Neural cell (in vitro differentiated cells): ENCODE results near the gene MAD1L1. TPM values are rescaled to one million over a fixed set of nuclear protein-coding genes. Genes with fewer than 3 reads are reported as not detected.

Experiments used
- H2AFZ ChIP-seq: fragments of 200-600, 300-800 bp; sonication (generic), shearing (Covaris generic); 2 replicates; pipeline ENCODE4 v1.6.0; 2014; ENCODE audit warnings: low read depth, mild to moderate bottlenecking, antibody characterized with exemption, low read length, moderate library complexity
- H3F3A ChIP-seq: fragments of 200-600 bp; shearing (Covaris generic); 2 replicates; pipeline ENCODE4 v1.6.1; 2016; ENCODE audit warnings: mild to moderate bottlenecking, moderate library complexity, mixed read lengths, antibody characterized with exemption, low read length; ENCODE audit not compliant: insufficient read depth, poor library complexity, severe bottlenecking
- H3K27ac ChIP-seq: fragments of 200-600, 300-800 bp; sonication (generic), shearing (Covaris generic); 2 replicates; pipeline ENCODE4 v1.5.1; 2014; ENCODE audit warnings: mild to moderate bottlenecking, low read length, moderate library complexity
- H3K27me3 ChIP-seq: fragments of 300-800, 200-600 bp; sonication (generic), shearing (Covaris generic); 2 replicates; pipeline ENCODE4 v1.6.0; 2014; ENCODE audit warnings: mild to moderate bottlenecking, low read depth, low read length, moderate library complexity; ENCODE audit not compliant: insufficient read depth
- H3K36me3 ChIP-seq: fragments of 300-800, 200-600 bp; sonication (generic), shearing (Covaris generic); 2 replicates; pipeline ENCODE4 v1.5.1; 2014; ENCODE audit warnings: mild to moderate bottlenecking, antibody characterized with exemption, low read length, moderate library complexity; ENCODE audit not compliant: insufficient read depth
- H3K4me2 ChIP-seq: fragments of 300-800, 200-600 bp; sonication (generic), shearing (Covaris generic); 2 replicates; pipeline ENCODE4 v1.6.0; 2014; ENCODE audit warnings: mild to moderate bottlenecking, low read length
- H3K4me3 ChIP-seq: fragments of 300-800, 200-600 bp; sonication (generic), shearing (Covaris generic); 2 replicates; pipeline ENCODE4 v1.5.1; 2014; ENCODE audit warnings: mild to moderate bottlenecking, low read length, moderate library complexity
- H3K79me2 ChIP-seq: fragments of 200-600 bp; shearing (Covaris generic); replicated peaks from 2 replicates; pipeline ENCODE4 v1.6.0; 2014; ENCODE audit warnings: mild to moderate bottlenecking, low read length, moderate library complexity; ENCODE audit not compliant: insufficient read depth
- H3K9ac ChIP-seq: fragments of 300-800, 200-600 bp; sonication (generic), shearing (Covaris generic); 2 replicates; pipeline ENCODE4 v1.6.1; 2016; ENCODE audit warnings: mild to moderate bottlenecking, low read length, mixed read lengths
- H3K9me2 ChIP-seq: fragments of 200-600 bp; shearing (Covaris generic); 2 replicates; pipeline ENCODE4 v1.6.1; 2016; ENCODE audit warnings: mild to moderate bottlenecking, low read length, mixed read lengths; ENCODE audit not compliant: insufficient read depth
- H3K9me3 ChIP-seq: fragments of 200-600, 300-800 bp; sonication (generic), shearing (Covaris generic); 2 replicates; pipeline ENCODE4 v1.6.1; 2016; ENCODE audit warnings: mild to moderate bottlenecking, mixed run types, low read length, moderate library complexity, mixed read lengths
- H4K20me1 ChIP-seq: fragments of 200-600 bp; shearing (Covaris generic); 2 replicates; pipeline ENCODE4 v1.6.1; 2016; ENCODE audit warnings: mild to moderate bottlenecking, mixed run types; ENCODE audit not compliant: insufficient read depth
- EP300 ChIP-seq: fragments of 450-650 bp; conservative IDR thresholded peaks from 2 replicates; pipeline ENCODE4 v1.6.1; 2014; ENCODE audit warnings: antibody characterized with exemption, mild to moderate bottlenecking, moderate library complexity; ENCODE audit not compliant: poor library complexity, severe bottlenecking
- EZH2 ChIP-seq: fragments of 200-600, 300-800 bp; shearing (Covaris generic), sonication (generic); IDR thresholded peaks from 2 replicates; pipeline ENCODE4 v1.6.1; 2014; ENCODE audit warnings: antibody characterized with exemption, low read length, borderline replicate concordance, mild to moderate bottlenecking; ENCODE audit not compliant: insufficient read depth, poor library complexity, severe bottlenecking
- MXI1 ChIP-seq: fragments of 450-650 bp; conservative IDR thresholded peaks from 2 replicates; pipeline ENCODE4 v1.6.1; 2014; ENCODE audit warnings: antibody characterized with exemption, mild to moderate bottlenecking; ENCODE audit not compliant: poor library complexity, severe bottlenecking
- POLR2AphosphoS5 ChIP-seq: IDR thresholded peaks from 2 replicates; pipeline ENCODE4 v1.6.1; 2012
- RAD21 ChIP-seq: fragments of 450-650 bp; conservative IDR thresholded peaks from 2 replicates; pipeline ENCODE4 v1.6.1; 2014; ENCODE audit warnings: antibody characterized with exemption, mild to moderate bottlenecking, moderate library complexity
- SMC3 ChIP-seq: fragments of 450-650 bp; conservative IDR thresholded peaks from 2 replicates; pipeline ENCODE4 v1.6.1; 2014; ENCODE audit warnings: antibody characterized with exemption, mild to moderate bottlenecking, moderate library complexity; ENCODE audit not compliant: poor library complexity
- TAF1 ChIP-seq: IDR thresholded peaks from 2 replicates; pipeline ENCODE4 v1.6.1; 2012; ENCODE audit warnings: low read depth
- polyA plus RNA-seq: library from polyadenylated mRNA; depleted of rRNA; stranded (reverse); fragments of >200 nt; gene quantifications from 2 replicates; pipeline ENCODE4 v1.2.3, GENCODE V29; 2014
- TF ChIP-seq, protein P1 (sequence below): IDR thresholded peaks from 2 replicates; pipeline ENCODE4 v1.6.1; 2012; ENCODE audit warnings: borderline replicate concordance
- TF ChIP-seq, protein P2 (sequence below): fragments of 450-650 bp; IDR thresholded peaks from 2 replicates; pipeline ENCODE4 v1.5.1; 2014; ENCODE audit warnings: antibody characterized with exemption, mild to moderate bottlenecking, moderate library complexity; ENCODE audit not compliant: poor library complexity, severe bottlenecking

Gene MAD1L1
- polyA plus RNA-seq, 1 donor from 2014 or later, result 31.4 TPM

DNA sequence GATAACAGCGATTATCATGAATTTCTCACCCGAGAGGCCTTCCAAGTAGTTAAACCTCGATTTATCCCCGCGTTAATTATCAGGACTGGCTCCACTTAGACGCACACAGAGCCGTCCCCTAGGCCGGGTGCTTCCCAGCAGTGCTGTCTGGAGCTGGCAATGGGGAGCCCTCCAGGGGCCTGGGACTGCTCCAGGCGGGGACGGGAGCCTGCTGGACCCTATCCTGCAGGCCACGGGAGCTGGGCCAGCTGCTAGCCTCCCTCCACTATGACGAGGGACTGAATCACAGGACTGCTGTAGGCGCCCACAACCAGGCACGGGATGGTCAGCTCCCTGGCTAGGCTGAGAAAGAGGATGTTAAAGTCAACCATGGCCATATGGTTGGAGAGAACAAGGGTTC lies 333.5 kb downstream of the MAD1L1 start:
- Histone ChIP-seq H3K9me3 (no peaks in the 10 kb centered on the region), H3K4me2 (no peak overlapping the region), H3K9me2 (no peaks in the 10 kb centered on the region), H3K79me2 (no peaks in the 10 kb centered on the region), H3K4me3 (no peak overlapping the region), H3K27ac (no peak overlapping the region), H3K36me3 (no peaks in the 10 kb centered on the region), H3K27me3 (no peaks in the 10 kb centered on the region), H2AFZ (no peak overlapping the region), H3K9ac (no peak overlapping the region), H4K20me1 (no peaks in the 10 kb centered on the region), H3F3A (no peaks in the 10 kb centered on the region)
- TF ChIP-seq EZH2, result no peak
- TF ChIP-seq RAD21, result no peak
- no peak for TF ChIP-seq TAF1
- TF ChIP-seq EP300, result no peak
- no peak for TF ChIP-seq SMC3
- TF ChIP-seq MXI1, result no peak
- no peak for TF ChIP-seq POLR2AphosphoS5

DNA sequence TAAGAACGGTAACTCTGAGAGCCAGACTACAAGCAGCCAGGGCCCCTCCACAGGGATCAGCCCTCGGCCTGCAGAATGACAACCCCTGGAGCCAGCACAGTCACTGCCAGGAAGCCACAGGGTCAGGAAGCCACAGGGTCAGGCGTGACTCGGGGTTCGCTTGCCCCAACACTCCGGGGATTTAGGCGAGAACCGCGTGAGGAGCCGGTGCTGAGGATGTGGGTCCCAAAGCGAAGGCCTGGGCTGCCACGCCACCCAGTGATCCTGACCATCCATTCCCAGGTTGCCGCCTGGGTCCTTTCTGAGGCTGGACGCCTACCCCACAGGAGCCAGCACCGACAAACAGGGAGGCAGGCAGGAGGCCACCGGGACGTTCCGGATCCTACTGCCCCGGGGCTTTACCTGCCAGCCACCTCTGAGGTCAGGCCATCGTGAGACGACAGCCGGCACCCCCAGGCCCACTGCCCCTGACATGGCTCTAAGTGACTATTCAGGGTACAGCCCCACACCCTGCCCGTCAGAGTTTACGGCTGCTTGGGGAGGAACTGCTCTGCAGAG lies 334.0 kb downstream of the MAD1L1 start:
- no peak overlapping the region for H3K4me2 ChIP-seq
- H3K9me3 ChIP-seq, result no peaks in the 10 kb centered on the region
- no peaks in the 10 kb centered on the region for H3K79me2 ChIP-seq
- no peak overlapping the region for H3K9ac ChIP-seq
- no peaks in the 10 kb centered on the region for H4K20me1 ChIP-seq
- H3K27me3 ChIP-seq, result no peaks in the 10 kb centered on the region
- no peak overlapping the region for H3K4me3 ChIP-seq
- no peak overlapping the region for H2AFZ ChIP-seq
- TF ChIP-seq EZH2 (no peak), SMC3 (no peak), POLR2AphosphoS5 (no peak)
- H3K9me2 ChIP-seq, result no peaks in the 10 kb centered on the region
- no peaks in the 10 kb centered on the region for H3F3A ChIP-seq
- H3K27ac ChIP-seq, result no peak overlapping the region
- H3K36me3 ChIP-seq, result no peaks in the 10 kb centered on the region

DNA sequence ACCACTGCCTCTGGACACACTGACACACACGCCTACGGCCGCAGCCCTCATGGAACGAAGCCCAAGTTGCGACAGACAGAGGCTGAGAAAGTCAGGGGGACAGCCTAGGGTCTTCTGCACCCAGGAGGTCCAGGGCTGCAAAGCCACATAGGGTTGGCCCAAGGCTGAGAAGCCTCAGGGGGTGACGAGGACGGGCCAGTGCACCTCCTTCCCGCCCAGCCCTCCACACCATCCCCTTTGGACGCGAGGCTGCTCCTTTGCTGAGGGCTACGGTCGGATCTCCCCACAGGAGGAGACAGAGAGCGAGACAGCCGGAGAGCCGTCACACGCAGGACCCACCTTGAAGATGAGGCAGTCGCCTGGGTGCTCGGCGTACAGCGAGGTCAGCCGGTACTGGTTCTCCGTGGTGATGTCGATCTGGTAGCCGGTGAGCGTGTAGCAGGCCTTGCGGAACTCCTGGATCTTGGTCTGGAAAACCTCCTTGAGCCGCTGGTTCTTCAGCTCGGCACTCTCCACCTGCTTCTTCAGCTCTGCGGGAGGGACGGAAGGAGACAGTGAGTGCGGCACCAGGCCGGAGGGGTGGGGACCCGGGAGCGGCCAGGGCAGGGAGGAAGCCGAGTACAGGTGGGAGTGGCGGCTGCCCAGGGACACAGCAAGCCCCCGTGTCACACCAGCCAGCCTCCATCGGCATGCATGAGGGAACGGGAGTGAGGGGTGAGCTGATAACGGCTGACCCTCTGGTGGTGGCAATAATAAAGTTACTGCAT lies 334.7 kb downstream of the MAD1L1 start:
- H3K9me2 ChIP-seq, result no peaks in the 10 kb centered on the region
- no peaks in the 10 kb centered on the region for H3K9me3 ChIP-seq
- H3K27ac ChIP-seq, result no peak overlapping the region
- H3K4me3 ChIP-seq, result no peak overlapping the region
- H2AFZ ChIP-seq, result no peak overlapping the region
- H3K9ac ChIP-seq, result no peak overlapping the region
- H4K20me1 ChIP-seq, result no peaks in the 10 kb centered on the region
- H3K27me3 ChIP-seq, result no peaks in the 10 kb centered on the region
- H3K79me2 ChIP-seq, result no peaks in the 10 kb centered on the region
- H3K4me2 ChIP-seq, result no peak overlapping the region
- no peaks in the 10 kb centered on the region for H3K36me3 ChIP-seq
- H3F3A ChIP-seq, result no peaks in the 10 kb centered on the region
- TF ChIP-seq, protein P1, sequence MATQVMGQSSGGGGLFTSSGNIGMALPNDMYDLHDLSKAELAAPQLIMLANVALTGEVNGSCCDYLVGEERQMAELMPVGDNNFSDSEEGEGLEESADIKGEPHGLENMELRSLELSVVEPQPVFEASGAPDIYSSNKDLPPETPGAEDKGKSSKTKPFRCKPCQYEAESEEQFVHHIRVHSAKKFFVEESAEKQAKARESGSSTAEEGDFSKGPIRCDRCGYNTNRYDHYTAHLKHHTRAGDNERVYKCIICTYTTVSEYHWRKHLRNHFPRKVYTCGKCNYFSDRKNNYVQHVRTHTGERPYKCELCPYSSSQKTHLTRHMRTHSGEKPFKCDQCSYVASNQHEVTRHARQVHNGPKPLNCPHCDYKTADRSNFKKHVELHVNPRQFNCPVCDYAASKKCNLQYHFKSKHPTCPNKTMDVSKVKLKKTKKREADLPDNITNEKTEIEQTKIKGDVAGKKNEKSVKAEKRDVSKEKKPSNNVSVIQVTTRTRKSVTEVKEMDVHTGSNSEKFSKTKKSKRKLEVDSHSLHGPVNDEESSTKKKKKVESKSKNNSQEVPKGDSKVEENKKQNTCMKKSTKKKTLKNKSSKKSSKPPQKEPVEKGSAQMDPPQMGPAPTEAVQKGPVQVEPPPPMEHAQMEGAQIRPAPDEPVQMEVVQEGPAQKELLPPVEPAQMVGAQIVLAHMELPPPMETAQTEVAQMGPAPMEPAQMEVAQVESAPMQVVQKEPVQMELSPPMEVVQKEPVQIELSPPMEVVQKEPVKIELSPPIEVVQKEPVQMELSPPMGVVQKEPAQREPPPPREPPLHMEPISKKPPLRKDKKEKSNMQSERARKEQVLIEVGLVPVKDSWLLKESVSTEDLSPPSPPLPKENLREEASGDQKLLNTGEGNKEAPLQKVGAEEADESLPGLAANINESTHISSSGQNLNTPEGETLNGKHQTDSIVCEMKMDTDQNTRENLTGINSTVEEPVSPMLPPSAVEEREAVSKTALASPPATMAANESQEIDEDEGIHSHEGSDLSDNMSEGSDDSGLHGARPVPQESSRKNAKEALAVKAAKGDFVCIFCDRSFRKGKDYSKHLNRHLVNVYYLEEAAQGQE, result no peak
- TF ChIP-seq EZH2, result no peak
- no peak for TF ChIP-seq RAD21
- TF ChIP-seq MXI1, result no peak
- no peak for TF ChIP-seq TAF1
- TF ChIP-seq EP300, result no peak
- no peak for TF ChIP-seq POLR2AphosphoS5
- TF ChIP-seq, protein P2, sequence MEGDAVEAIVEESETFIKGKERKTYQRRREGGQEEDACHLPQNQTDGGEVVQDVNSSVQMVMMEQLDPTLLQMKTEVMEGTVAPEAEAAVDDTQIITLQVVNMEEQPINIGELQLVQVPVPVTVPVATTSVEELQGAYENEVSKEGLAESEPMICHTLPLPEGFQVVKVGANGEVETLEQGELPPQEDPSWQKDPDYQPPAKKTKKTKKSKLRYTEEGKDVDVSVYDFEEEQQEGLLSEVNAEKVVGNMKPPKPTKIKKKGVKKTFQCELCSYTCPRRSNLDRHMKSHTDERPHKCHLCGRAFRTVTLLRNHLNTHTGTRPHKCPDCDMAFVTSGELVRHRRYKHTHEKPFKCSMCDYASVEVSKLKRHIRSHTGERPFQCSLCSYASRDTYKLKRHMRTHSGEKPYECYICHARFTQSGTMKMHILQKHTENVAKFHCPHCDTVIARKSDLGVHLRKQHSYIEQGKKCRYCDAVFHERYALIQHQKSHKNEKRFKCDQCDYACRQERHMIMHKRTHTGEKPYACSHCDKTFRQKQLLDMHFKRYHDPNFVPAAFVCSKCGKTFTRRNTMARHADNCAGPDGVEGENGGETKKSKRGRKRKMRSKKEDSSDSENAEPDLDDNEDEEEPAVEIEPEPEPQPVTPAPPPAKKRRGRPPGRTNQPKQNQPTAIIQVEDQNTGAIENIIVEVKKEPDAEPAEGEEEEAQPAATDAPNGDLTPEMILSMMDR, result no peak
- TF ChIP-seq SMC3, result no peak
